NCI-H2227 (cell line): ENCODE results near the gene CACNA1B.
"Not testable (repeated sequence)": the region's sequence is repeated elsewhere in the genome, so short reads cannot be mapped to it uniquely, and the experiment has no call there.

Experiments
- DNase-seq: peaks from one replicate; lab custom pipeline; 2025; ENCODE audit not compliant: unreplicated experiment; lab: John Stamatoyannopoulos, UW

CACNA1B gene

DNA sequence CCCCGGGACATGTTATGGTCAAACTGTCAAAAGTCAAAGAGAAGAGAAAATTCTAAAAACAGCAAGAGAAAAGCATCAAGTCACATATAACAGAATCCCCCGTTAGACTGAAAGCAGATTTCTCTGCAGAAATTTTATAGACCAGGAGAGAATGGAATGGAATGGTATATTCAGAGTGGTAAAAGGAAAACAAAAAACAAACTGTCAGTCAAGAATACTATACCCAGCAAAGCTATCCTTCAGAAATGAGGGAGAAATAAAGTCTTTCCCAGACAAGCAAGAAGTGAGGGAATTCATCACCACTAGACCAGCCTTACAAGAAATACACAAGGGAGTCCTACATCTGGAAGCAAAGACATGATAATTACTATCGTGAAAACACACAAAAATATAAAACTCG is 208.0 kb downstream of the CACNA1B start:
- no peak for DNase-seq

GRCh38 chr9:138092057-138092456 is 214.5 kb downstream of the CACNA1B start:
- DNase-seq: not testable (repeated sequence)

- DNase-seq: no peak
These were observed 216.4 kb downstream of the CACNA1B start for GRCh38 chr9:138094028-138094427.

DNA sequence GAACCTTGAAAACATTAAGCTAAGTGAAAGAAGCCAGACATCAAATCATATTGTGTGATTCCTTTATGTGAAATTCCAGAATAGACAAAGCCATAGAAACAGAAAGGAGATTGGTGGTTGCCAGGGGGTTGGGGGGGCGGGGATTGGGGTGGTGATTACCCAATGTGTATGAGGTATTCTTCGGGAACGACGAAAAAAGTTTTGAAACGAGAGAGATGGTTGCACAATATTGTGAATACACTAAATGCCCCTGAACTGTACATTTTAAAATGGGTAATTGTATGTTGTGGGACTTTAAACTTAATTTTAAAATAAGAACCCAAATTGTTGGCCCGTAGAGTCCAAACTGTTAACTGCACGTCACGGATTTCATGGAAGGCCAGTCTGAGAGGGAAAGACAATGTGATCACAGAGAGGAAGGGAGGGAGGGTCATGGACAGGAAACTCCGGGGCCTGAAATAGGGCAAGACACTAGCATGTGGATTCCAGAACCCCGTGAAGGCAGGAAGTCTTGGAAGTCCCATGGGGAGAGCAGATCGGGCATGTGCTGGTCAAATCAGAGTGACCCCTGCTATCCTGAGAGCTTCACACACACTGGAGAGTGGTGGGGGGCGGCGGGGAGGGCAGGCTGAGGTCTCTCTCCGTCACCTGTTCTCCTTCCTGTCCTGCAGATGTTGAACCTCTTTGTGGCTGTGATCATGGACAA is 218.4 kb downstream of the CACNA1B start:
- DNase-seq: no peak

DNA sequence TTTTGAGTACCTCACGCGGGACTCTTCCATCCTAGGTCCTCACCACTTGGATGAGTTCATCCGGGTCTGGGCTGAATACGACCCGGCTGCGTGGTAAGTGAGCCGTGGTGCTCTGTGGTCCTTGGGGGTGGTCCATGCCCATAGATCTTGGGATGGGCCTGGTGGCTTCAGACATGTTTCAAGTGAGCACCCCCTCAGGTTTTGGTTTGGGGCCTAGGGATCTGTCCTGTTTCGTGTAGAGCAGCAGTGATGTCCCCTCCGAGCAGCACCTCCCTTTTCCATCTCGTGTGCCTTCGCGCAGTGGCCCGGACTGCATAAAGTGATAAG is 218.9 kb downstream of the CACNA1B start:
- DNase-seq: no peak

- DNase-seq: no peak
These were observed 220.0 kb downstream of the CACNA1B start for GRCh38 chr9:138097501-138097991.

GRCh38 chr9:138098116-138098907 is 220.7 kb downstream of the CACNA1B start:
- no peak for DNase-seq

- DNase-seq: no peak
These were observed 221.6 kb downstream of the CACNA1B start for GRCh38 chr9:138098908-138099791.

- no peak for DNase-seq
These were observed 222.4 kb downstream of the CACNA1B start for GRCh38 chr9:138099803-138100598.

DNA sequence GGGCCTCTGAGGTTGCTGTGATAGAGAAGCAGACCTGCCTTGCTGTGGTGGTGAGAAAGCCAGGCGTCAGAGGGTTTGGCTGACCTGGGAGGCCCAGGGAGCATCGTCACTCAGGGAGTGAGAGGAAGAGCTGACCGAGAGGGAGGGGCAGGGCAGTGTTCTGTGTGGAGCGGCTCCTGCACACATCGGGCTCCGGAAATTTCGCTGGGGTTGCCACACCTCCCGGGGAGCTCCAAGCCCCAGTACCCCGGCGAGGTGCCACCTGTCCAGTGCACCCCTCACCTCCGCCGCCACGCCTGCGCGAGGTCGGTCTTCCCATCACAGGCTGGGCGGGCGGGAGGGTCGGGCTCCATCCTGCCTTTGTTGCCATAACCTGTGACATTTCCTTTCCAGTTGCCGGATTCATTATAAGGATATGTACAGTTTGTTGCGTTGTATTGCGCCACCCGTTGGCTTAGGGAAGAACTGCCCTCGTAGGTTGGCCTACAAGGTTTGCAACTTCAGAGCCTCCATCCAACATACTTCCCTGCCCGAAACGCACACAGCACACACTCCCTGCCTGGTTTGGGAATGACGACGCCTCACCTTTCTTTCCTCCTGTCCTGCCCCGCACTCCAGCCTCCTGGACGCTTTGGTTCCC is 223.2 kb downstream of the CACNA1B start:
- DNase-seq: no peak

DNA sequence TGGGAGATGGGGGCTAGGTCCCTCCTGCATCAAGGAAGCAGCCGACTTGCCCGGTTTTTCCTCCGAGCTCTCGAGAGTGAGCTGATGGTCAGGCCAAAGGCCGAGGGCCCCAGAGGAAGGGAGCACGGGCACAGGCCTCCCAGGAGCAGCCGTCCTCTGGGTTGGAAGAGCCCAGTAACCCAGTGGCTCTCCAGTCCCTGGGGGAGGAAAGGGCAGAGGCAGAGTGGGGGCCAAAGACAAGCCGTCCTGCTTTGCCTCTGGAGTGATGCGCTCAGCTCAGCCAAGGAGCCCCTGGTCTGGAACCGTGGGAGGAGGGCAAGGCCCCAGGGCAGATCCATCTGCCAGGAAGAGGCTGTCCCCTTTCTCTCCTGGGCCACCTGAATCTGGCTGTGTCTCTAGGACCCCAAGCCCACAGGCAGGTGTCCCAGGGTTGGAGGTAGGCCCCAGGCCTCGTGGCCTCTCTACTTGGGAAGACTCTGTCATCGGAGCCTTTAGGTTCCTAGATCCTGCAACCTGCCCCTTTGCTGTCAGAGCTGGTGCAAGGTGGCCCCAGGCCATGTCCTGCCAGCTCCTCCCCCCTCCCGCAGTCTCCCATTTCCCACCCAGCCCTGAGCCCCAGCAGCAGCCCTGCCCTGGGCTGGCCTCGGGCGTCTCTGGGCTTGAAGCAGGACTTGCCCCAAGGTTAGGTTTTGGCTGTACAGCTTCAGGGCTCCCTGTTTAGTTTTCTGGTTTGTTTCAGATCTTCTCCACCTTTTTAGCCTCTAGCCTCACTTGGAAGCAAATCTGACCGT is 224.1 kb downstream of the CACNA1B start:
- DNase-seq: no peak

DNA sequence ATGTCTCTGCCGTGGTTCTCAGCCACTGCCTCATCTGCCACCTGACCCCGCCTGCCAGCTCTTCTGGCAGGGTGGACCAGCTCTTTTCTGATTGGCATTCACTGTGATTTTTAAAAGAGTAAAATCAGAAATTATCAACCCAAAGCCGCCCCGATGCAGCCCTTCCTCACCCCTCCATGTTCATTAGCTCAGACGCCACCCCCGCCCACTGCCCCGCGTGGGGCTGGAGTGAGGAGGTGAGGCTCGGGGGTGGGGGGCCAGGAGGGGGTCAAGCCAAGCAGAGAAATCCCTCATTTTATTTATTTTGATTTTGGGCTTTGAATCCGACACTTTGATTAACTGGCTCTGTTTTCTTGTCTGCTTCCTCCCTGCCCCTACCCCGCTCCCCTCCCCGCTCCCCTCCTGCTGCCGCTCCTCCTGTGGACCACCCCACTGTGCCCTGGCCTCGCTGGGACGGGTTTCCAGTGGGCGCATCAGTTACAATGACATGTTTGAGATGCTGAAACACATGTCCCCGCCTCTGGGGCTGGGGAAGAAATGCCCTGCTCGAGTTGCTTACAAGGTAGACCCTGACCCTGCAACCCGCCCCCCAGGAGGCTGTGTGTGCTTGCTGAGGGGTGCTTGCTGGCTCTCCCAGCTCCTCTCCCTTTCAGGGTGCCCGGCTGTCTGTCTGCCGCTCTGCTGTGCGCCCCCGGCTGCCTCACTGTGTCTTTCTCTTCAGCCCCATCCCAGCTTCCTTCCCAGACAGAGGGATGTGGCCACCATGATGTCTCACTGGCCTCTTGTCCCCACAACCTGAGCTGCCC is 224.9 kb downstream of the CACNA1B start:
- no peak for DNase-seq

GRCh38 chr9:138103111-138103848 is 225.7 kb downstream of the CACNA1B start:
- no peak for DNase-seq

GRCh38 chr9:138103849-138104206 is 226.2 kb downstream of the CACNA1B start:
- DNase-seq: no peak

DNA sequence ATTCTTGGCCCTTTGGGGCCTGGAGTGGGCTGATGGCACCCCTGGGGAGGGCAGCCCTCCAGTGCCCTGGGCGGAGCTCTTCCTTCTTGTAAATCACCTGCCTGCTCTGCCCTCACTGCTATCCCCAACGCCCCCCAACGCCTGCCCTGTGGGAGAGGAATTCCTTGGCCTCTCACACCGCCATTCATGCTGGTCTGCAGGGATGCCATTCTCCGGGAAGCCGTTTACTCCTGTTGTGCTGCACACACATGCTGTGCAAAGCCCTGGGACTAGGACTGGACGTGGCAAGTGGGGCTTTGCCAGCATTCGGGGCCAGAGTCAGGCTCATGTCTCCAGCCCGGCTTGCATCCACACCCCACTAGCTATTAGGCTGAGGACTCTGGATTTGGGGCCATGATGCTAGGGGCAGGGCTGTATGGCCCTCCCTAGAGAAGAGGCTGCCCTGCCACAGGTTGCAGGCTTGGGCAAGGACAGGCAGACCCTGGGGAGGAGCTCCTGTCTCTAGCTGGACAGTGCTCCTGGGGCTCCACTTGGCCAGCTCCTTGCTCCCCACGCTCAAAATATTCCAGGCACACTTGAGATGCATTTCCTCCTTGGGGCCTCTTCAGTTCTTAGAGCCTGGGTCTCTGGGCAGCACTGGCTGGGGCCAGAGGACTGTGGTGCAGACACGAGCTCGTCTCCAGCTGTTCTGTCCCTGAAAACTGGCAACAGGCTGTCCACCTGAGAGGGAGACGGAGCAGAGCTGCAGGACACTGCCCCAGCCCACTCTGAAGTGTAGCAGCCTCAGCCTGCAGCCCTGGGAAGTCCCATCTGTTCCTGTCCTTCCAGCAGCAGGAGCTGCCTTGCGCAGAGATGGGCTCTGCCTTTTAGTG is 226.9 kb downstream of the CACNA1B start:
- no peak for DNase-seq

DNA sequence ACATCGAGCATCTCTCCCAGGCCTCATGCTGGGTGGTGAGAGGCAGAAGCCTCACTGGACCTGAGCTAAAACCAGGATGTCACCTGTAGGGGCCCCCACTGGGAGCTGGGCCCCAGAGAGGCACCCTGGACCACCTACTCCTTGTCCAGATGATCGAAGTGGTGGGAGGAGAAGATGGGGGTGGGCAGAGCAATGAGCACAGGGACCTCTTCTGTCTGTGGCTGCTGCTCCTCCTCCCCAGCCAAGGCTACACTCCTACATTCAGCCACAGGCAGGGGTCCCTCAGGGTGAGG is 227.5 kb downstream of the CACNA1B start:
- no peak for DNase-seq
